GM21576 (cell line): ENCODE results near the gene PADI1.

Source experiments
- ATAC-seq: cut with Tn5 transposase; IDR thresholded peaks from one replicate; pipeline ENCODE4 v1.9.1; 2021; ENCODE audit warnings: mild to moderate bottlenecking, moderate library complexity; ENCODE audit not compliant: unreplicated experiment

The PADI1 gene

GRCh38 chr1:17270891-17271765, 66.2 kb downstream of the PADI1 start:
- no peak for ATAC-seq

- no peak for ATAC-seq
Observed at GRCh38 chr1:17272066-17272465, 67.1 kb downstream of the PADI1 start.

- ATAC-seq, result no peak
Observed at GRCh38 chr1:17272646-17273045, 67.7 kb downstream of the PADI1 start.

GRCh38 chr1:17273096-17273495, 68.2 kb downstream of the PADI1 start:
- ATAC-seq, result no peak

- no peak for ATAC-seq
Observed at GRCh38 chr1:17274186-17275170, 69.5 kb downstream of the PADI1 start.

- no peak for ATAC-seq
Observed at GRCh38 chr1:17276568-17276967, 71.6 kb downstream of the PADI1 start.

GRCh38 chr1:17277511-17278159, 72.7 kb downstream of the PADI1 start:
- no peak for ATAC-seq

- ATAC-seq, result no peak
Observed at GRCh38 chr1:17278996-17279830, 74.3 kb downstream of the PADI1 start.

- ATAC-seq, result no peak
Observed at GRCh38 chr1:17280436-17280835, 75.5 kb downstream of the PADI1 start.

- no peak for ATAC-seq
Observed at GRCh38 chr1:17280894-17281293, 76.0 kb downstream of the PADI1 start.

- ATAC-seq, result no peak
Observed at GRCh38 chr1:17281775-17282181, 76.8 kb downstream of the PADI1 start.

- no peak for ATAC-seq
Observed at GRCh38 chr1:17282836-17283235, 77.9 kb downstream of the PADI1 start.

GRCh38 chr1:17286646-17287045, 81.7 kb downstream of the PADI1 start:
- ATAC-seq, result no peak

GRCh38 chr1:17287130-17287776, 82.3 kb downstream of the PADI1 start:
- no peak for ATAC-seq

GRCh38 chr1:17289721-17290120, 84.8 kb downstream of the PADI1 start:
- ATAC-seq, result no peak

GRCh38 chr1:17290553-17290952, 85.6 kb downstream of the PADI1 start:
- ATAC-seq, result no peak

GRCh38 chr1:17292299-17293160, 87.6 kb downstream of the PADI1 start:
- no peak for ATAC-seq

- ATAC-seq, result no peak
Observed at GRCh38 chr1:17293681-17294425, 88.9 kb downstream of the PADI1 start.
